HepG2 (cell line): ENCODE data around the gene SMTN. TPM values are rescaled to one million over a fixed set of nuclear protein-coding genes. Genes with fewer than 3 reads are reported as not detected.

Experiments
- HES4 ChIP-seq: sonication (generic); formaldehyde crosslinking; IDR thresholded peaks from 2 replicates; pipeline ENCODE4 v1.9.0; 2021; ENCODE audit warnings: mild to moderate bottlenecking, missing genetic modification reagents, borderline replicate concordance
- HNRNPLL ChIP-seq: fragments of 200-400 bp; formaldehyde crosslinking; IDR thresholded peaks from 2 replicates; pipeline ENCODE4 v1.6.1; 2017; ENCODE audit warnings: mild to moderate bottlenecking, low read depth, low read length; ENCODE audit not compliant: poor library complexity, severe bottlenecking
- KDM5A ChIP-seq: fragments of 200-600 bp; sonication (generic); IDR thresholded peaks from 2 replicates; pipeline ENCODE4 v1.7.0; 2018; ENCODE audit warnings: antibody characterized with exemption, mild to moderate bottlenecking, low read length, borderline replicate concordance
- NCOA2 ChIP-seq: sonication (generic); formaldehyde crosslinking; IDR thresholded peaks from 2 replicates; pipeline ENCODE4 v1.8.0; 2022; ENCODE audit warnings: inconsistent platforms
- NR2C2 ChIP-seq: sonication (generic); formaldehyde crosslinking; IDR thresholded peaks from 2 replicates; pipeline ENCODE4 v1.4.0; 2020; ENCODE audit warnings: missing genetic modification reagents, mild to moderate bottlenecking, moderate library complexity, borderline replicate concordance
- PHF5A ChIP-seq: IDR thresholded peaks from one replicate; pipeline ENCODE4 v1.6.1; 2018; ENCODE audit warnings: low read depth, missing genetic modification reagents; ENCODE audit not compliant: unreplicated experiment
- SATB2 ChIP-seq: sonication (generic); formaldehyde crosslinking; IDR thresholded peaks from 2 replicates; pipeline ENCODE4 v1.5.0; 2020; ENCODE audit warnings: missing genetic modification reagents
- SCMH1 ChIP-seq: sonication (generic); formaldehyde crosslinking; IDR thresholded peaks from 2 replicates; pipeline ENCODE4 v1.9.0; 2021; ENCODE audit warnings: missing genetic modification reagents, mild to moderate bottlenecking, borderline replicate concordance
- SP1 ChIP-seq, 2 experiments: fragments of 450-650 bp in 1 of 2; sonication (generic) in 1 of 2; formaldehyde crosslinking in 1 of 2; IDR thresholded peaks; 2 replicates each; pipeline versions ENCODE4 v1.4.0 to v1.6.1; 2016 to 2020; ENCODE audit warnings: missing genetic modification reagents in 1 of 2
- TMF1 ChIP-seq: sonication (generic); formaldehyde crosslinking; IDR thresholded peaks from 2 replicates; pipeline ENCODE4 v1.8.1; 2022; ENCODE audit warnings: low read depth, missing genetic modification reagents
- ZNF160 ChIP-seq: sonication (generic); formaldehyde crosslinking; IDR thresholded peaks from 2 replicates; pipeline ENCODE4 v1.8.0; 2022; ENCODE audit warnings: mild to moderate bottlenecking, inconsistent platforms, missing genetic modification reagents
- ZNF350 ChIP-seq: sonication (generic); formaldehyde crosslinking; IDR thresholded peaks from 2 replicates; pipeline ENCODE4 v1.4.0; 2020; ENCODE audit warnings: mild to moderate bottlenecking, low read depth, missing genetic modification reagents, borderline replicate concordance
- ZNF501 ChIP-seq: sonication (generic); formaldehyde crosslinking; IDR thresholded peaks from 2 replicates; pipeline ENCODE4 v1.5.1; 2020; ENCODE audit warnings: mild to moderate bottlenecking, moderate library complexity, missing genetic modification reagents
- ZNF616 ChIP-seq: sonication (generic); formaldehyde crosslinking; IDR thresholded peaks from 2 replicates; pipeline ENCODE4 v1.5.0; 2020; ENCODE audit warnings: low read depth, mild to moderate bottlenecking, missing genetic modification reagents
- ZSCAN29 ChIP-seq: sonication (generic); formaldehyde crosslinking; conservative IDR thresholded peaks from 2 replicates; pipeline ENCODE4 v1.4.0; 2020; ENCODE audit warnings: mild to moderate bottlenecking, missing genetic modification reagents
- polyA plus RNA-seq, 8 experiments: library from polyadenylated mRNA; depleted of rRNA in 3 of 8; stranded (reverse) in 7 of 8; unstranded in 1 of 8; fragments of >200 nt; fragmentation: Illumina TruSeq in 4 of 8; extraction: Trizol in 4 of 8; gene quantifications; 2 replicates each; pipeline versions ENCODE4 v1.2.1 to v1.2.3, GENCODE V29; 2011 to 2016; ENCODE audit warnings: low read depth in 4 of 8, missing spikeins in 1 of 8, mixed read lengths in 1 of 8; ENCODE audit not compliant: insufficient read depth in 1 of 8
- total RNA-seq, 5 experiments: library from RNA; depleted of rRNA; stranded (reverse); fragments of >200 nt; fragmentation: Illumina TruSeq; extraction: Trizol; gene quantifications; 2 replicates each; pipeline ENCODE4 v1.2.3, GENCODE V29; 2016; ENCODE audit warnings: low read depth in 1 of 5
- TF ChIP-seq, protein P1 (sequence below): sonication (generic); formaldehyde crosslinking; IDR thresholded peaks from 2 replicates; pipeline ENCODE4 v1.5.0; 2020; ENCODE audit warnings: mild to moderate bottlenecking, missing genetic modification reagents, borderline replicate concordance
- TF ChIP-seq, protein P2 (sequence below): sonication (generic); formaldehyde crosslinking; IDR thresholded peaks from 2 replicates; pipeline ENCODE4 v1.5.1; 2020; ENCODE audit warnings: missing genetic modification reagents, mild to moderate bottlenecking, borderline replicate concordance

SMTN gene
- total and polyA plus RNA-seq, 2 of the 13 experiments (the other 11 are each of a cell fraction or from before 2014, with no cell fraction given) = 14.7 to 26.1 TPM

DNA sequence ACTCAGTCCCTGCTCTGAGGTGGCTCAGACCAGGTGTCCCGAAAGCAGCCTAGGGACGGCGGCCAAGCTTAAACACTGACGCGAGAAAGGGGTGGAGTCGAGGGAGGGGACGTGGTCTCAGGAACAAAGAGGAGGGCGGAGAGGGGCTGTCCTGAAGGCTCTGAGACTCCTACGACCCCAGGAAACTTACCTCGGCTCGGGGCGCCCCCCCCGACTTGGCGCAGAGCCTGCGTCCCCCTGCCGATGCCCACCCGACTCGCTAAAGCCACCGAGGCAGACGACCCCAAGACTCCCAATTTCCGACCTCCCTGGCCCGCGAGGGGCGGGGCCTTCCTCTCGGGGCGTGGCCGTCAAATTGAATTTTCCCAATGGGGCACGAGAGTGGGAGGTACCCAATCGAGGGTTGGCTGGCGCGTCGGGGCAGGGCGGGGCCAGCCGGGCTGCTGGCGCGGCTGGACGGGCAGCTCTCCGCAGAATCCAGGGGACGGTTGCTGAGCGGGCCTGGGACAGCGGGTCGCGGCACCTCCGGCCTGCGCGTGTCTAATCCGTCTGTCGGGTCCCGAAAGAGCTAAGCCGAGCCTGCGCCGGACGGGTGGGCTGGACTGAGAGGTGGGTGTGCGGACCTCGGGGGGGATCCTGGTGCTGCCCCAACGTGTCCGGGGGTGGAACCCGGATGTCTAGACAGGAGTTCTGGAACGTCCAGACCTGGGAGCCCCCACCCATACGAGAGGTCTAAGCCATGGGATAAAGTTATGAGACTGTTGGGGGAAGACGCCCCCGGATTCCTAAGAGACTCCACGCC is at the start of gene SMTN (continued):
- TF ChIP-seq HES4 (CRISPR knock-in tag) (0 out of 2 replicates have a peak, but pooled peaks have one; percentile 34), KDM5A (0 out of 2 replicates have a peak, but pooled peaks have one; percentile 73), SCMH1 (no peak), HNRNPLL (peak; percentile 68), ZNF501 (CRISPR knock-in tag) (peak; percentile 88), TMF1 (CRISPR knock-in tag) (0 out of 2 replicates have a peak, but pooled peaks have one; percentile 37), ZNF616 (0 out of 2 replicates have a peak, but pooled peaks have one; percentile 29), ZNF350 (CRISPR knock-in tag) (peak; percentile 50; the same call in 1 of the 2 replicates), ZNF160 (CRISPR knock-in tag) (peak; percentile 69; the same call in 1 of the 2 replicates), NR2C2 (CRISPR knock-in tag) (peak; percentile 41; the same call in 1 of the 2 replicates), NCOA2 (CRISPR knock-in tag) (peak; percentile 13; the same call in 1 of the 2 replicates), SP1 (IDR thresholded peaks at IDR 0.05) (0 out of 2 replicates have a peak, but pooled peaks have one; percentile 11), SP1 (CRISPR knock-in tag; IDR thresholded peaks at IDR 0.05) (peak; percentile 95), ZSCAN29 (CRISPR knock-in tag) (0 out of 2 replicates have a peak, but pooled peaks have one; percentile 25), SATB2 (CRISPR knock-in tag) (no peak), PHF5A (CRISPR knock-in tag) (peak; percentile 75)
- TF ChIP-seq, protein P1, sequence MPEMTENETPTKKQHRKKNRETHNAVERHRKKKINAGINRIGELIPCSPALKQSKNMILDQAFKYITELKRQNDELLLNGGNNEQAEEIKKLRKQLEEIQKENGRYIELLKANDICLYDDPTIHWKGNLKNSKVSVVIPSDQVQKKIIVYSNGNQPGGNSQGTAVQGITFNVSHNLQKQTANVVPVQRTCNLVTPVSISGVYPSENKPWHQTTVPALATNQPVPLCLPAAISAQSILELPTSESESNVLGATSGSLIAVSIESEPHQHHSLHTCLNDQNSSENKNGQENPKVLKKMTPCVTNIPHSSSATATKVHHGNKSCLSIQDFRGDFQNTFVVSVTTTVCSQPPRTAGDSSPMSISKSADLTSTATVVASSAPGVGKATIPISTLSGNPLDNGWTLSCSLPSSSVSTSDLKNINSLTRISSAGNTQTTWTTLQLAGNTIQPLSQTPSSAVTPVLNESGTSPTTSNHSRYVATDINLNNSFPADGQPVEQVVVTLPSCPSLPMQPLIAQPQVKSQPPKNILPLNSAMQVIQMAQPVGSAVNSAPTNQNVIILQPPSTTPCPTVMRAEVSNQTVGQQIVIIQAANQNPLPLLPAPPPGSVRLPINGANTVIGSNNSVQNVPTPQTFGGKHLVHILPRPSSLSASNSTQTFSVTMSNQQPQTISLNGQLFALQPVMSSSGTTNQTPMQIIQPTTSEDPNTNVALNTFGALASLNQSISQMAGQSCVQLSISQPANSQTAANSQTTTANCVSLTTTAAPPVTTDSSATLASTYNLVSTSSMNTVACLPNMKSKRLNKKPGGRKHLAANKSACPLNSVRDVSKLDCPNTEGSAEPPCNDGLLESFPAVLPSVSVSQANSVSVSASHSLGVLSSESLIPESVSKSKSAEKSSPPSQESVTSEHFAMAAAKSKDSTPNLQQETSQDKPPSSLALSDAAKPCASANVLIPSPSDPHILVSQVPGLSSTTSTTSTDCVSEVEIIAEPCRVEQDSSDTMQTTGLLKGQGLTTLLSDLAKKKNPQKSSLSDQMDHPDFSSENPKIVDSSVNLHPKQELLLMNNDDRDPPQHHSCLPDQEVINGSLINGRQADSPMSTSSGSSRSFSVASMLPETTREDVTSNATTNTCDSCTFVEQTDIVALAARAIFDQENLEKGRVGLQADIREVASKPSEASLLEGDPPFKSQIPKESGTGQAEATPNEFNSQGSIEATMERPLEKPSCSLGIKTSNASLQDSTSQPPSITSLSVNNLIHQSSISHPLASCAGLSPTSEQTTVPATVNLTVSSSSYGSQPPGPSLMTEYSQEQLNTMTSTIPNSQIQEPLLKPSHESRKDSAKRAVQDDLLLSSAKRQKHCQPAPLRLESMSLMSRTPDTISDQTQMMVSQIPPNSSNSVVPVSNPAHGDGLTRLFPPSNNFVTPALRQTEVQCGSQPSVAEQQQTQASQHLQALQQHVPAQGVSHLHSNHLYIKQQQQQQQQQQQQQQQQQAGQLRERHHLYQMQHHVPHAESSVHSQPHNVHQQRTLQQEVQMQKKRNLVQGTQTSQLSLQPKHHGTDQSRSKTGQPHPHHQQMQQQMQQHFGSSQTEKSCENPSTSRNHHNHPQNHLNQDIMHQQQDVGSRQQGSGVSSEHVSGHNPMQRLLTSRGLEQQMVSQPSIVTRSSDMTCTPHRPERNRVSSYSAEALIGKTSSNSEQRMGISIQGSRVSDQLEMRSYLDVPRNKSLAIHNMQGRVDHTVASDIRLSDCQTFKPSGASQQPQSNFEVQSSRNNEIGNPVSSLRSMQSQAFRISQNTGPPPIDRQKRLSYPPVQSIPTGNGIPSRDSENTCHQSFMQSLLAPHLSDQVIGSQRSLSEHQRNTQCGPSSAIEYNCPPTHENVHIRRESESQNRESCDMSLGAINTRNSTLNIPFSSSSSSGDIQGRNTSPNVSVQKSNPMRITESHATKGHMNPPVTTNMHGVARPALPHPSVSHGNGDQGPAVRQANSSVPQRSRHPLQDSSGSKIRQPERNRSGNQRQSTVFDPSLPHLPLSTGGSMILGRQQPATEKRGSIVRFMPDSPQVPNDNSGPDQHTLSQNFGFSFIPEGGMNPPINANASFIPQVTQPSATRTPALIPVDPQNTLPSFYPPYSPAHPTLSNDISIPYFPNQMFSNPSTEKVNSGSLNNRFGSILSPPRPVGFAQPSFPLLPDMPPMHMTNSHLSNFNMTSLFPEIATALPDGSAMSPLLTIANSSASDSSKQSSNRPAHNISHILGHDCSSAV (CRISPR knock-in tag) = 0 out of 2 replicates have a peak, but pooled peaks have one; percentile 66
- TF ChIP-seq, protein P2, sequence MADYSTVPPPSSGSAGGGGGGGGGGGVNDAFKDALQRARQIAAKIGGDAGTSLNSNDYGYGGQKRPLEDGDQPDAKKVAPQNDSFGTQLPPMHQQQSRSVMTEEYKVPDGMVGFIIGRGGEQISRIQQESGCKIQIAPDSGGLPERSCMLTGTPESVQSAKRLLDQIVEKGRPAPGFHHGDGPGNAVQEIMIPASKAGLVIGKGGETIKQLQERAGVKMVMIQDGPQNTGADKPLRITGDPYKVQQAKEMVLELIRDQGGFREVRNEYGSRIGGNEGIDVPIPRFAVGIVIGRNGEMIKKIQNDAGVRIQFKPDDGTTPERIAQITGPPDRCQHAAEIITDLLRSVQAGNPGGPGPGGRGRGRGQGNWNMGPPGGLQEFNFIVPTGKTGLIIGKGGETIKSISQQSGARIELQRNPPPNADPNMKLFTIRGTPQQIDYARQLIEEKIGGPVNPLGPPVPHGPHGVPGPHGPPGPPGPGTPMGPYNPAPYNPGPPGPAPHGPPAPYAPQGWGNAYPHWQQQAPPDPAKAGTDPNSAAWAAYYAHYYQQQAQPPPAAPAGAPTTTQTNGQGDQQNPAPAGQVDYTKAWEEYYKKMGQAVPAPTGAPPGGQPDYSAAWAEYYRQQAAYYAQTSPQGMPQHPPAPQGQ (CRISPR knock-in tag) = peak; percentile 24; the same call in 1 of the 2 replicates
